Pulmonary artery endothelial cell (primary cell): Measurements from ENCODE around the gene SLC13A1. TPM values are rescaled to one million over a fixed set of nuclear protein-coding genes. Genes with fewer than 3 reads are reported as not detected.
"Not testable (repeated sequence)": the region's sequence is repeated elsewhere in the genome, so short reads cannot be mapped to it uniquely, and the experiment has no call there.

Experiments used
- DNase-seq: peaks from one replicate; pipeline ENCODE4 v3.0.0-alpha.2; 2011; ENCODE audit warnings: low read depth, low spot score
- total RNA-seq: library from RNA; depleted of rRNA; stranded (reverse); fragments of >200 nt; gene quantifications from 2 replicates; pipeline ENCODE4 v1.2.3, GENCODE V29; 2014

Gene SLC13A1, protein sequence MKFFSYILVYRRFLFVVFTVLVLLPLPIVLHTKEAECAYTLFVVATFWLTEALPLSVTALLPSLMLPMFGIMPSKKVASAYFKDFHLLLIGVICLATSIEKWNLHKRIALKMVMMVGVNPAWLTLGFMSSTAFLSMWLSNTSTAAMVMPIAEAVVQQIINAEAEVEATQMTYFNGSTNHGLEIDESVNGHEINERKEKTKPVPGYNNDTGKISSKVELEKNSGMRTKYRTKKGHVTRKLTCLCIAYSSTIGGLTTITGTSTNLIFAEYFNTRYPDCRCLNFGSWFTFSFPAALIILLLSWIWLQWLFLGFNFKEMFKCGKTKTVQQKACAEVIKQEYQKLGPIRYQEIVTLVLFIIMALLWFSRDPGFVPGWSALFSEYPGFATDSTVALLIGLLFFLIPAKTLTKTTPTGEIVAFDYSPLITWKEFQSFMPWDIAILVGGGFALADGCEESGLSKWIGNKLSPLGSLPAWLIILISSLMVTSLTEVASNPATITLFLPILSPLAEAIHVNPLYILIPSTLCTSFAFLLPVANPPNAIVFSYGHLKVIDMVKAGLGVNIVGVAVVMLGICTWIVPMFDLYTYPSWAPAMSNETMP
- total RNA-seq: not detected in 2 replicates

DNA sequence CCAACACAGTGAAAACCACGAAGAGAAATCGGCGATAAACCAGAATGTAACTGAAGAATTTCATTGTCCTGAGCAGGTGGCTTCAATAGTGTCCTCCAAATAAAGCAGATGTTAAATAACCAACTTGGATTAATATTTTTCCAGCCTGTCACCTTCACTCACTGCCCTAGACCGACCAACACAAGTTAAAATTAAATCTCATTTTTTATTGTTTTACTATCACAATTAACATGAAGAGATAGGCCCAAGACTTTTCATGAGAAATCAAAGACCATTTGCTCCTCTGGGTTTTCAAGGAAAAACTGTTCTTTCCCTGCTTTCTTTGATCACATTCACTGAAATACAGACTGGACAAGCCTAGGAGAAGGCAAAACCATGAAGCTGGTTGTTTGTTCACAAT is at the start of gene SLC13A1:
TSS of gene SLC13A1 (minus strand) at position 87 of the 400 bp plus-strand sequence. CDS start at position 64, 23 bp downstream.
- DNase-seq: no peak

DNA sequence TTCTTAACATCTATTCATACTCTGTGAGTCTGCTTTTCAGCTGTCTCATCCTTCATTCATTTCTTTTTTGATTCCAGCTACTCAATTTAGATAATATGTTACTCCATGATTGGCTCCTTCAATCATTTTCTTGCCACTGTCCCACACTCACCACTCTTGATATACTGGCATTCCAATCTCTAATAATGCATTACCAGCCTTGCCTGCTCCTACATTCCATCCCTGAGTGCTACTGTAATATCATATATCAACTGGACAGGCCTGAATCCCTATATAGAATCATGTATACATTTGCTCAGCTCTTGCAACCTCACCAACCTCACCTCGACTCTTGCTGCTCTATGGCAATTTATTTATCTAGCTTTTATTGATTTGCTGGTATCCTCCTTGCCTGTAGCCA is 45.0 kb upstream of the SLC13A1 start:
- no peak for DNase-seq

GRCh38 chr7:123242467-123243092 is 42.8 kb upstream of the SLC13A1 start:
- DNase-seq: no peak

DNA sequence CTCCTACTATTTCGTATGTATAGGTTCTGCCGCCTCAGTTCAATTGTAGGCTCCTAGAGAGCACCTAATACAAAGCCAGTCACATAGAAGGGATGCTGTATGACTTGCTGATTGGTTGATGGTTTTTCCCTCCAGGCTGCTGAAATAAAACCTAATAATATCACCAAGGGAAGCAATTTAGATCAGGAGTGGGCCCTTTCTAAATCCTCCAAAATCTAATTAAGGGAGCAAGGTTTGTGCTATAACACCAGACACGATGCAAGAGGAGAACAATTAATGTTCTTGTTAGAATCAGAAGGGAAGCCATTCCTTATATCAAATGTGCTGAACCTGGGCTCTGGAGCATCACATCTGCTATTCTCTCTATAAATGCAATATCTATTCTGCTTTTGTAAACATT is 42.0 kb upstream of the SLC13A1 start:
- DNase-seq: no peak

GRCh38 chr7:123231021-123232000 is 31.5 kb upstream of the SLC13A1 start:
- DNase-seq: no peak

GRCh38 chr7:123230603-123231002 is 30.8 kb upstream of the SLC13A1 start:
- no peak for DNase-seq

DNA sequence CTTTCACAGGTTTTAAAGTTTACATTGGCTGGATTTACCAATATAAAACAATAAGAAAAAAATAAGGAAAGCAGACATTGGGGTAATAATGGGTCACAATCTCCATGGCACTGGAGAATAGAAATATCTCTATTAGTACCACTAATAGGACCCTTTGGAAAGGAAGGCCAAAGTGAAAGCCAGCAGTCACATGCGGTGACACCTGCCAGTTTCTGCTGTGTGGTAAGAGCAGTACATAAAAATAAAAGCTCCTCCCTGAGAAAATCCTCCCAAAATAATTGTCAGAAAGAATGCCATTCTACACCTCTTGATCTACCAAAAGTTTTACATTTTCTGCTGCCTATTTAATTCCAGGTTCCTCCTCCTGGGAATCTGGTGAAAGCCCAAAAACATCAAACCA is 30.4 kb upstream of the SLC13A1 start:
- no peak for DNase-seq

DNA sequence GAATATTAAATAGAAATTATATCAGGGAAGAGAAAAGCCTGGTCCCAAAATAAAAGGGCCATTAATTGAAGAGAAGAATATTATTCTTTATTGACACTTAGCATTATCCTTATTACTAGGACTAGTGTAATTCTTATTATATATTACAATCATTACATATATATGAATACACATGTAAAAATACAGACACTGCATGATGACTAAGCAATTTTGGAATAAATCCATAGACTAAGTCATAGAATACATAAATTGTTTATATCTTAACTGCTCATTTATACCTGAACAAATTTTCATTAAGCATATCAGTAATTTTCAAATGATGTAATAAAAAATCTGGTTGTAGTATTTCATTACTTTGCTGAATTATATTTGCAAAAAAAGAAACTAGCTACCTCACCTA is 29.7 kb upstream of the SLC13A1 start:
- no peak for DNase-seq

DNA sequence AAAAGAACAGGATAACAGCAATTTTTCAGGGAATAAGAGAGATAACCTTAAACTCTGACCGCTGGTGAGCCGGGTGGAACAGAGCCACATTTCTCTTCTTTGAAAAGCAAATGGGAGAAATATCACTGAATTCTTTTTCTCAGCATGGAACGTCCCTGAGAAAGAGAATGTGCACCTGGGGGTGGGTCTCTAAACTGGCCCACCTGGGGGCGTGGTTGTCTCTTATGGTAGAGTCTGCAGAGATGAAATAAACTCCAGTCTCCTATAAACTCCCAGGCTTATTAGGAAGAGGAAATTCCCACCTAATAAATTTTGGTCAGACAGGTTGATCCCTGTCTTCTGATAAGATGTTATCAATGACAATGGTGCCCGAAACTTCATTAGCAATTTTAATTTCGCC is 27.9 kb upstream of the SLC13A1 start:
- not testable (repeated sequence) for DNase-seq

DNA sequence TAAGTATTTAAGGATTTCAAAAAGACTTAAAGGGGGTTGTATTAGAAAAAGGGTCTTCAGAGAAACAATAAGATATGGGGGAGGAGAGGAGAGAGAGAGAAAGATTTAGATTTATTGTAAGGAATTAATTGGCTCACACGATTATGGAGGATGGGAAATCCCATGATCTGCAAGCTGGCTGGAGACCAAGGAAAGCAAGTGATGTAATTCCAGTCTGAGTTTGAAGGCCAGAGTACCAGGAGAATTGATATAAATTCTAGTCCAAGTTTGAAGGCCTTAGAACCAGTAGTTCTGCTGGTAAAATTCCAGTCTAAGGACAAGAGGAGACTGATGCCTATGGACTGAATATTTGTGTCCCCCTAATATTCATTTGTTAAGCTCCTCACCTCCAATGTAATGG is 20.6 kb upstream of the SLC13A1 start:
- DNase-seq: peak; percentile 26

DNA sequence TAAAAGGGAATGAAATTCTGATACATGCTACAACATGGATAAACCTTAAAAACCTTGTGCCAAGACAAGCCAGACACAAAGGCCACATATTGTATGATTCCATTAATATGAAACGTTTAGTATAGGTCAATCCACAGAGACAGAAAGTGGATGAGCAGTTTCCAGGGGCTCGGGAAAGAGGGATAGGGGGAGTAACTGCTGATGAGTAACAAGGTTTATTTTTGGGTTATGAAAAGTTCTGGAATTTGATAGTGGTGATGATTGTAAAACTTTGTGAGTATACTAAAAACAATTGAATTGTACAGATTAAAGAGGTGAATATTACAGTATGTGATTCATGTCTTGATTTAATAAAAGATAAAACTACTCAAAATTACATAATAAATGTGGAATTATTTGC is 19.1 kb upstream of the SLC13A1 start:
- no peak for DNase-seq

- no peak for DNase-seq
These were observed 17.1 kb upstream of the SLC13A1 start for GRCh38 chr7:123216825-123217224.

DNA sequence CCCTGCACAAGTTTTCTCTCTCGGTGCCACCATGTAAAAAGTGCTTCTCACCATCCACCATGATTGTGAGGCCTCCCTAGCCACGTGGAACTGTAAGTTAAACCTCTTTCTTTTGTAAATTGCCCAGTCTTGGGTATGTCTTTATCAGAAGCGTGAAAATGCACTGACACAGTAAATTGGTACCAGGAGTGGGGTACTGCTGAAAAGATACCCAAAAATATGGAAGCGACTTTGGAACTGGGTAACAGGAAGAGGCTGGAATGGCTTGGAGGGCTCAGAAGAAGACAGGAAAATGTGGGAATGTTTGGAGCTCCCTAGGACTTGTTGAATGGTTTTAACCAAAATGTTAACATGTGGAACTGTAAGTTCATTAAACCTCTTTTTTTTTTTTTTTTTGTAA is 15.6 kb upstream of the SLC13A1 start:
- DNase-seq: no peak

GRCh38 chr7:123211545-123211944 is 11.8 kb upstream of the SLC13A1 start:
- no peak for DNase-seq

DNA sequence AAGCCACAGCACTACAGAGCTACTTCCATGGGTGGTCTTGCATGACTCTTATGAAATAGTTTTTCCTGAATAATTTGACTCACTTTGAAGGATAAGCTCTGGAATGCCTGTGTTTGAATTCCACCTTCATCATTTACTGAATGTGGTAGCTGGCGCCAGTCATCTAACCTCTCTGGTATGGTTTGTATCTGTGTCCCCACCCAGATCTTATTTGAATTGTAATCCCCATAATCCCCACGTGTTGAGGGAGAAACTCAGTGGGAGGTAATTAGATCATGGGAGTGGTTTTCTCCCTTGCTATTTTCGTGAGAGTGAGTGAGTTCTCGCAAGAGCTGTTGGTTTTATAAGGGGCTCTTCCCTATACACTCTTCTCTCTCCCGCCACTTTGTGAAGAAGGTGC is 11.2 kb upstream of the SLC13A1 start:
- DNase-seq: no peak

- peak; percentile 40 for DNase-seq
These were observed 10.0 kb upstream of the SLC13A1 start for GRCh38 chr7:123209786-123210185.

DNA sequence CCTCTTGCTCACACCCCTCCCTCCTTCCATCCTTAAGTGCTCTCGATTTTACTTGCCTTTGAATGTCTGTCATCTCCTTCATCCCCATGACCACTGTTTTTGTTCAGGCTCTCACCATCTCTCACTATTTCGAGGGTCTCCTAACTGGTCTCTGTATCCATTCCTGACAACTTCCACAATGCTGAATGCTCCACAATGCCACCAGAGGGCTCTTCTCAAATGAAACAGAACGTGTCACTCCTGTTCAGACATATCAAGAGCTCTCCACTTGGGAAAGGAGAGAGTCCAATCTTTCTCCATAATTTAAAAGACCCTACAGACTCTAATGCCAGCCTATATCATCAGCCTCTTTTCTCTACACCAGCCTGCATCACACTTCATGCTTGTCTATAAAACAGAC is 9.0 kb upstream of the SLC13A1 start:
- no peak for DNase-seq

- DNase-seq: no peak
These were observed 4.6 kb upstream of the SLC13A1 start for GRCh38 chr7:123204206-123204835.

- no peak for DNase-seq
These were observed 2.1 kb upstream of the SLC13A1 start for GRCh38 chr7:123201901-123202300.

- no peak for DNase-seq
These were observed 809 bp downstream of the SLC13A1 start for GRCh38 chr7:123198668-123199652.
